Measurements from ENCODE around the gene AEN. TPM values are rescaled to one million over a fixed set of nuclear protein-coding genes. Genes with fewer than 3 reads are reported as not detected.

AEN gene
- total RNA-seq, 1 experiment from 2014 or later: 183 TPM

DNA sequence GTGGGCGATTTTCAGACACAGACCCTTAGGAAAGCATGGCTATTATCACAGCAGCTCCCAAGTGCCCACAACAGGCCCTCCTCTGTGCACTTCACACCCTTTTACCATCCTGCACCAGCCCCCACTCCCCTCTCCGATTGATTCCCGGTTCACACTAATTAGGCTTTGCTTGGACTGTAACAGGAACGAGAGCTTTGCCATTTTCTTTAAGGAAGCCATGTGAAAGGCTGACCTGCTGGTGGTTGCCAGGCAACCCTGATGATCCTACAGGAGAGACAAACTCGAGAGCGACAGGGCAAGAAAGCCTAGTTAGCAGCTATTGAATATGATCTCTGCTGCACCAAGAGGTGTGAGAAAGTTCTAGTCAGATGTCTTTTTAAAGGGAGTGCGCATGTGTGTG, 46.5 kb upstream of the AEN start (continued):
- TF ChIP-seq ZNF232 (CRISPR knock-in tag; IDR thresholded peaks at IDR 0.05): no peak

GRCh38 chr15:88579322-88579721, 41.8 kb upstream of the AEN start:
- POLR2A ChIA-PET: no interaction called here

GRCh38 chr15:88580532-88580931, 40.6 kb upstream of the AEN start:
- ATAC-seq: no peak
- POLR2A ChIA-PET: interaction anchor here (0.5 kb wide), 1 partner anchor 64 kb away, joined by 4 read pairs; no protein-coding TSS in a partner anchor
- no peaks in the 10 kb centered on the region for H3K9me3 Mint-ChIP-seq
- H3K27ac Mint-ChIP-seq: no peak overlapping the region
- no peak for DNase-seq (ENCODE audit: low spot score)
- CTCF ChIA-PET: no interaction called here
- H3K27me3 Mint-ChIP-seq (ENCODE audit: low read depth): peaks cover 5% of the 10 kb centered on the region; the same call in 1 of the 2 replicates
- H3K36me3 Mint-ChIP-seq: no peaks in the 10 kb centered on the region
- no peak overlapping the region for H3K4me3 Mint-ChIP-seq
- no peaks in the 10 kb centered on the region for H3K4me1 Mint-ChIP-seq
- TF ChIP-seq MYBL2 (CRISPR knock-in tag; IDR thresholded peaks at IDR 0.05): no peak
- TF ChIP-seq ZNF219 (CRISPR knock-in tag; IDR thresholded peaks at IDR 0.05; ENCODE audit: borderline replicate concordance): no peak
- no peak for TF ChIP-seq TEAD4 (CRISPR knock-in tag; IDR thresholded peaks at IDR 0.05)
- TF ChIP-seq NFE2L1 (CRISPR knock-in tag; IDR thresholded peaks at IDR 0.05): no peak
- TF ChIP-seq FOXP1 (CRISPR knock-in tag; IDR thresholded peaks at IDR 0.05; ENCODE audit: borderline replicate concordance): no peak
- TF ChIP-seq, protein P1, sequence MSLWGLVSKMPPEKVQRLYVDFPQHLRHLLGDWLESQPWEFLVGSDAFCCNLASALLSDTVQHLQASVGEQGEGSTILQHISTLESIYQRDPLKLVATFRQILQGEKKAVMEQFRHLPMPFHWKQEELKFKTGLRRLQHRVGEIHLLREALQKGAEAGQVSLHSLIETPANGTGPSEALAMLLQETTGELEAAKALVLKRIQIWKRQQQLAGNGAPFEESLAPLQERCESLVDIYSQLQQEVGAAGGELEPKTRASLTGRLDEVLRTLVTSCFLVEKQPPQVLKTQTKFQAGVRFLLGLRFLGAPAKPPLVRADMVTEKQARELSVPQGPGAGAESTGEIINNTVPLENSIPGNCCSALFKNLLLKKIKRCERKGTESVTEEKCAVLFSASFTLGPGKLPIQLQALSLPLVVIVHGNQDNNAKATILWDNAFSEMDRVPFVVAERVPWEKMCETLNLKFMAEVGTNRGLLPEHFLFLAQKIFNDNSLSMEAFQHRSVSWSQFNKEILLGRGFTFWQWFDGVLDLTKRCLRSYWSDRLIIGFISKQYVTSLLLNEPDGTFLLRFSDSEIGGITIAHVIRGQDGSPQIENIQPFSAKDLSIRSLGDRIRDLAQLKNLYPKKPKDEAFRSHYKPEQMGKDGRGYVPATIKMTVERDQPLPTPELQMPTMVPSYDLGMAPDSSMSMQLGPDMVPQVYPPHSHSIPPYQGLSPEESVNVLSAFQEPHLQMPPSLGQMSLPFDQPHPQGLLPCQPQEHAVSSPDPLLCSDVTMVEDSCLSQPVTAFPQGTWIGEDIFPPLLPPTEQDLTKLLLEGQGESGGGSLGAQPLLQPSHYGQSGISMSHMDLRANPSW (CRISPR knock-in tag; conservative IDR thresholded peaks at IDR 0.05; ENCODE audit: low read depth): no peak
- TF ChIP-seq ZNF232 (CRISPR knock-in tag; IDR thresholded peaks at IDR 0.05): no peak
- no peak for TF ChIP-seq ZNF263 (CRISPR knock-in tag; IDR thresholded peaks at IDR 0.05; ENCODE audit: low read depth)
- TF ChIP-seq, protein P2, sequence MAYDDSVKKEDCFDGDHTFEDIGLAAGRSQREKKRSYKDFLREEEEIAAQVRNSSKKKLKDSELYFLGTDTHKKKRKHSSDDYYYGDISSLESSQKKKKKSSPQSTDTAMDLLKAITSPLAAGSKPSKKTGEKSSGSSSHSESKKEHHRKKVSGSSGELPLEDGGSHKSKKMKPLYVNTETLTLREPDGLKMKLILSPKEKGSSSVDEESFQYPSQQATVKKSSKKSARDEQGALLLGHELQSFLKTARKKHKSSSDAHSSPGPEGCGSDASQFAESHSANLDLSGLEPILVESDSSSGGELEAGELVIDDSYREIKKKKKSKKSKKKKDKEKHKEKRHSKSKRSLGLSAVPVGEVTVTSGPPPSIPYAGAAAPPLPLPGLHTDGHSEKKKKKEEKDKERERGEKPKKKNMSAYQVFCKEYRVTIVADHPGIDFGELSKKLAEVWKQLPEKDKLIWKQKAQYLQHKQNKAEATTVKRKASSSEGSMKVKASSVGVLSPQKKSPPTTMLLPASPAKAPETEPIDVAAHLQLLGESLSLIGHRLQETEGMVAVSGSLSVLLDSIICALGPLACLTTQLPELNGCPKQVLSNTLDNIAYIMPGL (CRISPR knock-in tag; IDR thresholded peaks at IDR 0.05): no peak
- no peak for TF ChIP-seq SP1 (CRISPR knock-in tag; conservative IDR thresholded peaks at IDR 0.05)
- no peak for TF ChIP-seq ZNF138 (CRISPR knock-in tag; conservative IDR thresholded peaks at IDR 0.05)
- no peak for TF ChIP-seq SMAD3 (CRISPR knock-in tag; IDR thresholded peaks at IDR 0.05; ENCODE audit: borderline replicate concordance)

More at GRCh38 chr15:88579322-88579721, 41.8 kb upstream of the AEN start:
- H3K36me3 Mint-ChIP-seq: no peaks in the 10 kb centered on the region
- TF ChIP-seq ATF1 (CRISPR knock-in tag; IDR thresholded peaks at IDR 0.05) (no peak), IRF1 (CRISPR knock-in tag; IDR thresholded peaks at IDR 0.05) (no peak), RORB (CRISPR knock-in tag; IDR thresholded peaks at IDR 0.05) (no peak), FOXK1 (CRISPR knock-in tag; IDR thresholded peaks at IDR 0.05) (no peak), PRRX2 (CRISPR knock-in tag; IDR thresholded peaks at IDR 0.05) (no peak), MYBL2 (CRISPR knock-in tag; IDR thresholded peaks at IDR 0.05) (no peak), TEAD1 (CRISPR knock-in tag; IDR thresholded peaks at IDR 0.05) (no peak), SOX15 (CRISPR knock-in tag; IDR thresholded peaks at IDR 0.05) (no peak), OVOL2 (CRISPR knock-in tag; IDR thresholded peaks at IDR 0.05; ENCODE audit: borderline replicate concordance) (no peak), RELA (CRISPR knock-in tag; IDR thresholded peaks at IDR 0.05; ENCODE audit: borderline replicate concordance) (no peak), ZNF232 (CRISPR knock-in tag; IDR thresholded peaks at IDR 0.05) (no peak)
- TF ChIP-seq, protein P3, sequence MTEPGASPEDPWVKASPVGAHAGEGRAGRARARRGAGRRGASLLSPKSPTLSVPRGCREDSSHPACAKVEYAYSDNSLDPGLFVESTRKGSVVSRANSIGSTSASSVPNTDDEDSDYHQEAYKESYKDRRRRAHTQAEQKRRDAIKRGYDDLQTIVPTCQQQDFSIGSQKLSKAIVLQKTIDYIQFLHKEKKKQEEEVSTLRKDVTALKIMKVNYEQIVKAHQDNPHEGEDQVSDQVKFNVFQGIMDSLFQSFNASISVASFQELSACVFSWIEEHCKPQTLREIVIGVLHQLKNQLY (CRISPR knock-in tag; IDR thresholded peaks at IDR 0.05): no peak
- TF ChIP-seq, protein P1 (CRISPR knock-in tag; conservative IDR thresholded peaks at IDR 0.05; ENCODE audit: low read depth): no peak
- TF ChIP-seq, protein P4, sequence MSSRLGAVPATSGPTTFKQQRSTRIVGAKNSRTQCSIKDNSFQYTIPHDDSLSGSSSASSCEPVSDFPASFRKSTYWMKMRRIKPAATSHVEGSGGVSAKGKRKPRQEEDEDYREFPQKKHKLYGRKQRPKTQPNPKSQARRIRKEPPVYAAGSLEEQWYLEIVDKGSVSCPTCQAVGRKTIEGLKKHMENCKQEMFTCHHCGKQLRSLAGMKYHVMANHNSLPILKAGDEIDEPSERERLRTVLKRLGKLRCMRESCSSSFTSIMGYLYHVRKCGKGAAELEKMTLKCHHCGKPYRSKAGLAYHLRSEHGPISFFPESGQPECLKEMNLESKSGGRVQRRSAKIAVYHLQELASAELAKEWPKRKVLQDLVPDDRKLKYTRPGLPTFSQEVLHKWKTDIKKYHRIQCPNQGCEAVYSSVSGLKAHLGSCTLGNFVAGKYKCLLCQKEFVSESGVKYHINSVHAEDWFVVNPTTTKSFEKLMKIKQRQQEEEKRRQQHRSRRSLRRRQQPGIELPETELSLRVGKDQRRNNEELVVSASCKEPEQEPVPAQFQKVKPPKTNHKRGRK (CRISPR knock-in tag; IDR thresholded peaks at IDR 0.05; ENCODE audit: borderline replicate concordance): no peak
- H3K27me3 Mint-ChIP-seq (ENCODE audit: low read depth): peaks cover 5% of the 10 kb centered on the region; the same call in 1 of the 2 replicates
- CTCF ChIA-PET: no interaction called here
- DNase-seq (ENCODE audit: low spot score) (no peak), ATAC-seq (no peak)
- no peaks in the 10 kb centered on the region for H3K9me3 Mint-ChIP-seq
- H3K4me1 Mint-ChIP-seq: peaks cover 6% of the 10 kb centered on the region
- H3K27ac Mint-ChIP-seq: no peak overlapping the region
- no peak overlapping the region for H3K4me3 Mint-ChIP-seq
